ENCODE results near the gene TSHR. TPM values are rescaled to one million over a fixed set of nuclear protein-coding genes. Genes with fewer than 3 reads are reported as not detected.

The TSHR gene
- total RNA-seq, 4 donors from 2014 or later: 0.37 to 2.4 (median 0.85) TPM

DNA sequence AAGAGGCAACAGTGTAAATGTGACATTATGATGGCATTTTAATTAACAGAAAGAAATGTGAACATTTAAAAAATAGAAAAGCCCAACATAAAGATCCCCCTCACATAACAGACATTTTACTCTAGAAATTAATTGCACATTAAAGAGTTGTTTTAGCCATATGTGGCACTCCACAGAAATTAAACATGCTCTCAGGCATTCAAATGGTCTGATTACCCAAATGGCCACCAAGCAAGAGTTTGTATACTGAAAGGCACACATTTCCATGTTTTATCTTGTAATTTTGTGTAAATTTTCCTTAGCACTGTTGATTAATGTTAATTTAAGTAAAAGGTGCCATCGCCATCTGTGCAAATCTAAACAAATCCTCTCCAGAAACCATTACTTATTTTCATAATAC lies 221.8 kb downstream of the TSHR start:
- Histone ChIP-seq H3K27ac (peak overlapping the region; percentile 2 to 40 (median 14)), H3K4me3 (peak overlapping the region in 1 of 4 donors; percentile 8), H3K36me3 (peaks cover 0 to 17% (median 0%) of the 10 kb centered on the region in 4 donors), H3K27me3 (no peaks in the 10 kb centered on the region), H3K9me3 (no peaks in the 10 kb centered on the region), H3K4me1 (peaks cover 0 to 17% (median 7%) of the 10 kb centered on the region in 4 donors)
- intact Hi-C loops (cut with DNase I; ENCODE audit: low total_unique reads) (no loop called here), in situ Hi-C loops (cut with MboI; ENCODE audit: low pct_ligation_motif_present in 1 of 4, low pct_unique_long_range_greater_than_20kb in 1 of 4, low sequenced_read_pairs in 3 of 4) (loop anchor here in 1 of 4 donors (10.0 kb wide), 1 partner anchor 222 kb away; the partner anchor contains the start of gene TSHR)
- WGBS, 2 donors (ENCODE audit: low coverage in 1 of 2): 46 to 65% methylated on average over 1 of the region's 1 CpG
- no peak for DNase-seq
- TF ChIP-seq POLR2A (IDR thresholded peaks at IDR 0.05): no peak
- no peak for TF ChIP-seq POLR2AphosphoS5 (IDR thresholded peaks at IDR 0.05)
- TF ChIP-seq EP300 (IDR thresholded peaks at IDR 0.05; ENCODE audit: low read depth): no peak
- TF ChIP-seq, protein P1, sequence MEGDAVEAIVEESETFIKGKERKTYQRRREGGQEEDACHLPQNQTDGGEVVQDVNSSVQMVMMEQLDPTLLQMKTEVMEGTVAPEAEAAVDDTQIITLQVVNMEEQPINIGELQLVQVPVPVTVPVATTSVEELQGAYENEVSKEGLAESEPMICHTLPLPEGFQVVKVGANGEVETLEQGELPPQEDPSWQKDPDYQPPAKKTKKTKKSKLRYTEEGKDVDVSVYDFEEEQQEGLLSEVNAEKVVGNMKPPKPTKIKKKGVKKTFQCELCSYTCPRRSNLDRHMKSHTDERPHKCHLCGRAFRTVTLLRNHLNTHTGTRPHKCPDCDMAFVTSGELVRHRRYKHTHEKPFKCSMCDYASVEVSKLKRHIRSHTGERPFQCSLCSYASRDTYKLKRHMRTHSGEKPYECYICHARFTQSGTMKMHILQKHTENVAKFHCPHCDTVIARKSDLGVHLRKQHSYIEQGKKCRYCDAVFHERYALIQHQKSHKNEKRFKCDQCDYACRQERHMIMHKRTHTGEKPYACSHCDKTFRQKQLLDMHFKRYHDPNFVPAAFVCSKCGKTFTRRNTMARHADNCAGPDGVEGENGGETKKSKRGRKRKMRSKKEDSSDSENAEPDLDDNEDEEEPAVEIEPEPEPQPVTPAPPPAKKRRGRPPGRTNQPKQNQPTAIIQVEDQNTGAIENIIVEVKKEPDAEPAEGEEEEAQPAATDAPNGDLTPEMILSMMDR (IDR thresholded peaks at IDR 0.05): no peak

DNA sequence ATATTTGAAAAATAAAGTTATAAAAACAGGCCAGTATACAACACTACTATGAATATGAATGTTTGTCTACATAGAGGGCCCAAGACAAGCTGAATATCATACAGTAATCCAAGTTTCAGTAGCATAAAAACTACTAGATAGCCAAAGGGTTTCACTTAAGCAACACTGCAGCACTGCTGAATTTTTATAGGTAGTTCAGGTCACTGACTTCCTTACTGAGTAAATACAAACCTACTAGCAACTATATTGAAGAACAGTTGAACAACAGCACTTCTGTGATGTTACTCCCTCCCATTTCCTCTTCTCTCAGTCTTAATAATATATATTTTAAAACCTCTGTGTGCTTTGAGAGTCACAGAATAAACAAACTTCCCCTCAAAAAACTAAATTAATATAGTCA lies 222.6 kb downstream of the TSHR start:
- Histone ChIP-seq H3K27me3 (no peaks in the 10 kb centered on the region), H3K4me1 (peaks cover 0 to 20% (median 9%) of the 10 kb centered on the region in 4 donors), H3K36me3 (peaks cover 0 to 17% (median 0%) of the 10 kb centered on the region in 4 donors), H3K27ac (peak overlapping the region; percentile 2 to 40 (median 14)), H3K9me3 (no peaks in the 10 kb centered on the region), H3K4me3 (peak overlapping the region in 1 of 4 donors; percentile 8)
- no peak for DNase-seq
- intact Hi-C loops (cut with DNase I; ENCODE audit: low total_unique reads) (no loop called here), in situ Hi-C loops (cut with MboI; ENCODE audit: low pct_ligation_motif_present in 1 of 4, low pct_unique_long_range_greater_than_20kb in 1 of 4, low sequenced_read_pairs in 3 of 4) (loop anchor here in 1 of 4 donors (10.0 kb wide), 1 partner anchor 223 kb away; the partner anchor contains the start of gene TSHR)
- TF ChIP-seq POLR2AphosphoS5 (IDR thresholded peaks at IDR 0.05): no peak
- no peak for TF ChIP-seq POLR2A (IDR thresholded peaks at IDR 0.05)
- TF ChIP-seq, protein P1 (IDR thresholded peaks at IDR 0.05): no peak
- TF ChIP-seq EP300 (IDR thresholded peaks at IDR 0.05; ENCODE audit: low read depth): no peak

DNA sequence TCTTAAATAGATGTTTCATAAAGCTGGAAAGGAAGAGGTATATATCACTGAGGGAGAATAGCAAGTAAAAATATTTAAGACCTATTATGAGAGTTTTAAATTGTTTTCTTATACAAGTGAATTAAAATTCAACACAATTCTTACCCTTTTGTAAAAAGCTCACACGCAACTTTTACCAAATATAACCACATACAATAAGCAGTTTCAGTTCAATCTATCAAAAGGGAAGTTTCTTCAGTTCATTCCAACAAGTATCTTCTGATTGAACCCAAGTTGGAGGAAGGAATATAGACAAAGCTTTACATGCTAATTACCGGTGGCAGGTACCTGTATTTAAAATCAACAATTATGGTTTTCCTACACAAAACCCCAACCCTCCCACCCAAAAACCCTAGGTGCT lies 224.2 kb downstream of the TSHR start:
- Histone ChIP-seq H3K4me3 (no peak overlapping the region), H3K36me3 (peaks cover 0 to 21% (median 0%) of the 10 kb centered on the region in 4 donors), H3K4me1 (peaks cover 0 to 21% (median 9%) of the 10 kb centered on the region in 4 donors), H3K9me3 (no peaks in the 10 kb centered on the region), H3K27ac (no peak overlapping the region), H3K27me3 (no peaks in the 10 kb centered on the region)
- 75 to 79% methylated on average over 2 of the region's 2 CpGs for WGBS, 2 donors (ENCODE audit: low coverage in 1 of 2)
- TF ChIP-seq POLR2A (IDR thresholded peaks at IDR 0.05) (no peak), EP300 (IDR thresholded peaks at IDR 0.05; ENCODE audit: low read depth) (no peak), POLR2AphosphoS5 (IDR thresholded peaks at IDR 0.05) (no peak)
- TF ChIP-seq, protein P1 (IDR thresholded peaks at IDR 0.05): no peak
- in situ Hi-C loops (cut with MboI; ENCODE audit: low pct_ligation_motif_present in 1 of 4, low pct_unique_long_range_greater_than_20kb in 1 of 4, low sequenced_read_pairs in 3 of 4) (loop anchor here in 1 of 4 donors (10.0 kb wide), 1 partner anchor 225 kb away; the partner anchor contains the start of gene TSHR), intact Hi-C loops (cut with DNase I; ENCODE audit: low total_unique reads) (no loop called here)
- DNase-seq: no peak

DNA sequence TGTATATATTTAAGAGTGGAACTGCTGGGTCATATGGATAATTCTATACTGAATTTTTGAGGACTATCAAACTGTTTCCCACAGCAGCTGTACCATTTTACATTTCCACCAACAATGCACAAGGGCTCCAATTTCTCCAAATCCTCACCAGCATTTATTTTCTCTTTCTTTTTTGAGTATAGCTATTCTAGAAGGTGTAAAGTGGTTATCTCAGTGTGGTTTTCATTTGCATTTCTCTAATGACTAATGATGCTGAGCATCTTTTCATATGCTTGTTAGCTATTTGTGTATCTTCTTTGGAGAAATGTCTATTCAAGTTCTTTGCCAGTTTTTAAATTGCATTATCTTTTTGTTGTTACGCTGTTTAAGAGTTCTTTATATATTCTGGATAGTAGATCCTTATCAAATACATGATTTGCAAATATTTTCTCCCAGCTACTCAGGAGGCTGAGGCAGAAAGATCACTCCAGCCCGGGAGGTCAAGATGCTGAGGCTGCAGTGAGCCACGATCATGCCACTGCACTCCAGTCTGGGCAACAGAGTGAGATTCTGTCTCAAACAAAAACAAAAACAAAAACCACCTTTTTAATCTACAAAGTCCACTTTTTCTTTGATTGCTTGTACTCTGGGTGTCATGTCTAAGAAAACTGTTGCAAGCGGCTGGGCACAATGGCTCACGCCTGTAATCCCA lies 232.6 kb downstream of the TSHR start:
- no peak for DNase-seq
- Histone ChIP-seq H3K27me3 (no peaks in the 10 kb centered on the region), H3K27ac (no peak overlapping the region), H3K4me3 (no peak overlapping the region), H3K9me3 (no peaks in the 10 kb centered on the region), H3K4me1 (peaks cover 0 to 2% (median 0%) of the 10 kb centered on the region in 4 donors), H3K36me3 (peaks cover 0 to 37% (median 11%) of the 10 kb centered on the region in 4 donors)
- 90 to 92% methylated on average over 4 to 5 of the region's 5 CpGs for WGBS, 2 donors (ENCODE audit: low coverage in 1 of 2)
- in situ Hi-C loops (cut with MboI; ENCODE audit: low pct_ligation_motif_present in 1 of 4, low pct_unique_long_range_greater_than_20kb in 1 of 4, low sequenced_read_pairs in 3 of 4): no loop called here
- TF ChIP-seq POLR2A (IDR thresholded peaks at IDR 0.05): no peak
- no peak for TF ChIP-seq POLR2AphosphoS5 (IDR thresholded peaks at IDR 0.05)
- intact Hi-C loops (cut with DNase I; ENCODE audit: low total_unique reads): no loop called here
